ENCODE measurements around the gene GRID2. TPM values are rescaled to one million over a fixed set of nuclear protein-coding genes. Genes with fewer than 3 reads are reported as not detected.

The GRID2 gene
- polyA plus RNA-seq, 1 donor (not counting 4 experiments of a cell fraction or from before 2014, with no cell fraction given), result not detected

DNA sequence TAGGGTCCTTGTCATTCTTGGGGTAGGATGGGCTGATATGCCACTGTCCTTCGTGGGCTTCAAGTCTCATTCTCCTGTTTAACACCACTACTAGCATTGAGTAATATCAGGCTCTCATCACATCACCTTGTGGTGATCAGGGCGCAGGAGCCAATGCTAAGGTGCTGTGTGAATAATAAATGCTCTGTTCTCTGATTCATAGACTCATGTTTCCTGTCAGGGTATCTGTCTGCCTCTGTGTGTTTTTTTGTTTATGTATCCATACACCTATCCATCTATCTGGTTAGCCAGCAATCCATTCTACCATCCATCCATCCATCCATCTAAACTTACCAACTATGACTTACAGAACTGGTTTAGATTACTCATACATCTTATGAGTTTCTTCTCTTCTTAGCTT lies 999.7 kb downstream of the GRID2 start:
- H4K20me1 ChIP-seq (ENCODE audit: control insufficient read depth, extremely low read depth, insufficient read depth, low read length), result no peaks in the 10 kb centered on the region
- no peak overlapping the region for H3K4me2 ChIP-seq (ENCODE audit: control insufficient read depth, extremely low read depth, insufficient read depth, low read depth, low read length)
- no peak overlapping the region for H2AFZ ChIP-seq (ENCODE audit: control insufficient read depth, low read length)
- H3K27ac ChIP-seq (ENCODE audit: control insufficient read depth, insufficient read depth, low read length), result no peak overlapping the region
- TF ChIP-seq CTCF (optimal IDR thresholded peaks at IDR 0.05 in 1 of 3, IDR thresholded peaks at IDR 0.05 in 1 of 3, conservative IDR thresholded peaks at IDR 0.05 in 1 of 3; ENCODE audit: extremely low read depth in 1 of 3, insufficient read depth in 2 of 3, low read length in 3 of 3) (no peak), EZH2 (IDR thresholded peaks at IDR 0.05; ENCODE audit: low read length) (no peak)
- H3K9me3 ChIP-seq (ENCODE audit: control insufficient read depth, low read depth, low read length), result no peaks in the 10 kb centered on the region
- FAIRE-seq, result peak; percentile 69
- no peaks in the 10 kb centered on the region for H3K36me3 ChIP-seq (ENCODE audit: control insufficient read depth in 2 of 2, extremely low read depth in 1 of 2, insufficient read depth in 2 of 2, low read length in 2 of 2)
- dilution Hi-C loops (cut with MboI; ENCODE audit: extremely low pct_ligation_motif_present, low sequenced_read_pairs), result no loop called here
- H3K4me3 ChIP-seq (ENCODE audit: control insufficient read depth in 2 of 3, extremely low read depth in 1 of 3, insufficient read depth in 2 of 3, low read depth in 1 of 3, low read length in 3 of 3), result no peak overlapping the region
- H3K4me1 ChIP-seq (ENCODE audit: control insufficient read depth, extremely low read depth, insufficient read depth, low read length), result peaks cover 7% of the 10 kb centered on the region
- H3K27me3 ChIP-seq (ENCODE audit: control insufficient read depth, extremely low read depth, insufficient read depth, low read length), result no peaks in the 10 kb centered on the region
- no peaks in the 10 kb centered on the region for H3K9me1 ChIP-seq (ENCODE audit: control insufficient read depth, extremely low read depth, insufficient read depth, low read length)
- H3K9ac ChIP-seq (ENCODE audit: control insufficient read depth, extremely low read depth, insufficient read depth, low read length), result no peak overlapping the region
- H3K79me2 ChIP-seq (ENCODE audit: control insufficient read depth, insufficient read depth, low read length), result no peaks in the 10 kb centered on the region
- DNase-seq (ENCODE audit: low read depth, low spot score), result no peak

DNA sequence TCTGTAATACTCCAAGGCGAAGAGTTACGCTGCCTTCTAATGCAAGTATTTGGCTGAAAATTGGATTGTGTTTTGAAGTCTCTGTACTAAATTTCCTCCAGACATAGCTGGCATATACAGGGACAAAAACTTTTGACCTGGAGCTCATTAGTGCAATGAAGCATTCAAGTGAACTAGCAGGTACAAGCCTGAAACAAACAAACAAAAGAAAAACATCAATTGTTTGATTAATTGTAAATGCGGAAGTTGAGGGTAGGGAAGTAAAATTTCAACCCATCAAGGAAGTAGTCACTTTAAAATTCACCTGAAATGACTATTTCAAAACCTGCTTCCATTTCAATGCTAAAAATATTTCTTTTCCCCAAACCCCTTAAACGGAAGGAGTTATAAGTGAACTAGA lies 1008.5 kb downstream of the GRID2 start:
- Histone ChIP-seq H3K4me3 (ENCODE audit: control insufficient read depth in 2 of 3, extremely low read depth in 1 of 3, insufficient read depth in 2 of 3, low read depth in 1 of 3, low read length in 3 of 3) (no peak overlapping the region), H3K9ac (ENCODE audit: control insufficient read depth, extremely low read depth, insufficient read depth, low read length) (no peak overlapping the region), H3K27me3 (ENCODE audit: control insufficient read depth, extremely low read depth, insufficient read depth, low read length) (no peaks in the 10 kb centered on the region), H3K36me3 (ENCODE audit: control insufficient read depth in 2 of 2, extremely low read depth in 1 of 2, insufficient read depth in 2 of 2, low read length in 2 of 2) (no peaks in the 10 kb centered on the region), H4K20me1 (ENCODE audit: control insufficient read depth, extremely low read depth, insufficient read depth, low read length) (no peaks in the 10 kb centered on the region), H3K4me1 (ENCODE audit: control insufficient read depth, extremely low read depth, insufficient read depth, low read length) (peaks cover 3% of the 10 kb centered on the region), H3K4me2 (ENCODE audit: control insufficient read depth, extremely low read depth, insufficient read depth, low read depth, low read length) (no peak overlapping the region), H2AFZ (ENCODE audit: control insufficient read depth, low read length) (no peak overlapping the region), H3K27ac (ENCODE audit: control insufficient read depth, insufficient read depth, low read length) (no peak overlapping the region), H3K79me2 (ENCODE audit: control insufficient read depth, insufficient read depth, low read length) (no peaks in the 10 kb centered on the region), H3K9me1 (ENCODE audit: control insufficient read depth, extremely low read depth, insufficient read depth, low read length) (no peaks in the 10 kb centered on the region), H3K9me3 (ENCODE audit: control insufficient read depth, low read depth, low read length) (no peaks in the 10 kb centered on the region)
- dilution Hi-C loops (cut with MboI; ENCODE audit: extremely low pct_ligation_motif_present, low sequenced_read_pairs), result no loop called here
- TF ChIP-seq CTCF (optimal IDR thresholded peaks at IDR 0.05 in 1 of 3, IDR thresholded peaks at IDR 0.05 in 1 of 3, conservative IDR thresholded peaks at IDR 0.05 in 1 of 3; ENCODE audit: extremely low read depth in 1 of 3, insufficient read depth in 2 of 3, low read length in 3 of 3) (no peak), EZH2 (IDR thresholded peaks at IDR 0.05; ENCODE audit: low read length) (no peak)
- FAIRE-seq, result no peak
- no peak for DNase-seq (ENCODE audit: low read depth, low spot score)
